C4-2B (cell line): Measurements from ENCODE around the gene CEP57L1.

ENCODE experiments used
- ZFX ChIP-seq: fragments of 450-650 bp; IDR thresholded peaks from 2 replicates; pipeline ENCODE4 v1.6.1; 2017
- TF ChIP-seq, protein P1 (sequence below): fragments of 450-650 bp; conservative IDR thresholded peaks from 2 replicates; pipeline ENCODE4 v1.5.1; 2017; ENCODE audit warnings: mild to moderate bottlenecking

DNA sequence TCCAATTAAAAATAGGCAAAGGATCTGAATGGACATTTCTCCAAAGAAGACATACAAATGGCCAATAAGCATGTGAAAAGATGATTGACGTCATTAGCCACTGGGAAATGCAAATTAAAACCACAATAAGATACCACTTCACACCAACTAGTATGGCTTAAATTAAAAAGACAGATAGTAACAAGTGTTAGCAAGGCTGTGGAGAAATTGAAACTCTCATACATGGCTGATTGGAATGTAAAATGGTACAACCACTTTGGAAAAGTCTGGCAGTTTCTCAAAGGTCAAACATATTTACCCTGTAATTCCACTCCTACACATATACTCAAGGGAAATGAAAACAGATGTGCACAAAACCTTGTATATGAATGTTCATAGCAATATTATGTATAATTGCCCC is 83.6 kb downstream of the CEP57L1 start:
- TF ChIP-seq, protein P1, sequence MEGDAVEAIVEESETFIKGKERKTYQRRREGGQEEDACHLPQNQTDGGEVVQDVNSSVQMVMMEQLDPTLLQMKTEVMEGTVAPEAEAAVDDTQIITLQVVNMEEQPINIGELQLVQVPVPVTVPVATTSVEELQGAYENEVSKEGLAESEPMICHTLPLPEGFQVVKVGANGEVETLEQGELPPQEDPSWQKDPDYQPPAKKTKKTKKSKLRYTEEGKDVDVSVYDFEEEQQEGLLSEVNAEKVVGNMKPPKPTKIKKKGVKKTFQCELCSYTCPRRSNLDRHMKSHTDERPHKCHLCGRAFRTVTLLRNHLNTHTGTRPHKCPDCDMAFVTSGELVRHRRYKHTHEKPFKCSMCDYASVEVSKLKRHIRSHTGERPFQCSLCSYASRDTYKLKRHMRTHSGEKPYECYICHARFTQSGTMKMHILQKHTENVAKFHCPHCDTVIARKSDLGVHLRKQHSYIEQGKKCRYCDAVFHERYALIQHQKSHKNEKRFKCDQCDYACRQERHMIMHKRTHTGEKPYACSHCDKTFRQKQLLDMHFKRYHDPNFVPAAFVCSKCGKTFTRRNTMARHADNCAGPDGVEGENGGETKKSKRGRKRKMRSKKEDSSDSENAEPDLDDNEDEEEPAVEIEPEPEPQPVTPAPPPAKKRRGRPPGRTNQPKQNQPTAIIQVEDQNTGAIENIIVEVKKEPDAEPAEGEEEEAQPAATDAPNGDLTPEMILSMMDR: no peak
- TF ChIP-seq ZFX: no peak
